Heart left ventricle (tissue), 13 donors: Measurements from ENCODE around the gene EVA1C.

Experiments
- POLR2A ChIP-seq, 2 donors: fragments of 450-650 bp; IDR thresholded peaks; one replicate each; pipeline ENCODE4 v1.6.1; 2017; ENCODE audit warnings: antibody characterized with exemption in 2 of 2, mild to moderate bottlenecking in 2 of 2, moderate library complexity in 2 of 2
- TF ChIP-seq, protein P1 (sequence below), 12 donors: fragments of 200-600 bp; sonication (generic) in 4 of 12; IDR thresholded peaks; one replicate each; pipeline versions ENCODE4 v1.5.0 to v1.8.0; 2018 to 2022; ENCODE audit warnings: antibody characterized with exemption in 12 of 12, mild to moderate bottlenecking in 5 of 12
- donor health status: ischemic (EF 13 %, LVEDD 7.1; RV severe dilation, severe dysfunction).
- donor health status: DM: no; HTN: yes; CAD: no.
- donor health status: DM: no; HTN: no; CAD: no.
- donor health status: ischemic (EF 25% LVEDD 6.9; RV normal size, moderate dysfunction).
- donor health status: ischemic (EF 25% LVEDD 5.7; RV mildly dilated, moderate dysfunction).
- donor health status: ischemic (EF 35%, LVEDD 5.7; RV mildly dilated, moderate dysfunction).
- donor health status: nonischemic (EF 11% LVEDD 7.7; RV severe dilation, severe dysfunction).
- donor health status: DM: yes; HTN: yes; CAD: no.
- donor health status: PGD.
- donor health status: ischemic (EF 29% LVEDD 5.4; RV normal size, mild dysfunction).
- donor health status: nonischemic (EF 23%, LVEDD 6.1; RV moderate dilation, normal function).

- TF ChIP-seq, protein P1, sequence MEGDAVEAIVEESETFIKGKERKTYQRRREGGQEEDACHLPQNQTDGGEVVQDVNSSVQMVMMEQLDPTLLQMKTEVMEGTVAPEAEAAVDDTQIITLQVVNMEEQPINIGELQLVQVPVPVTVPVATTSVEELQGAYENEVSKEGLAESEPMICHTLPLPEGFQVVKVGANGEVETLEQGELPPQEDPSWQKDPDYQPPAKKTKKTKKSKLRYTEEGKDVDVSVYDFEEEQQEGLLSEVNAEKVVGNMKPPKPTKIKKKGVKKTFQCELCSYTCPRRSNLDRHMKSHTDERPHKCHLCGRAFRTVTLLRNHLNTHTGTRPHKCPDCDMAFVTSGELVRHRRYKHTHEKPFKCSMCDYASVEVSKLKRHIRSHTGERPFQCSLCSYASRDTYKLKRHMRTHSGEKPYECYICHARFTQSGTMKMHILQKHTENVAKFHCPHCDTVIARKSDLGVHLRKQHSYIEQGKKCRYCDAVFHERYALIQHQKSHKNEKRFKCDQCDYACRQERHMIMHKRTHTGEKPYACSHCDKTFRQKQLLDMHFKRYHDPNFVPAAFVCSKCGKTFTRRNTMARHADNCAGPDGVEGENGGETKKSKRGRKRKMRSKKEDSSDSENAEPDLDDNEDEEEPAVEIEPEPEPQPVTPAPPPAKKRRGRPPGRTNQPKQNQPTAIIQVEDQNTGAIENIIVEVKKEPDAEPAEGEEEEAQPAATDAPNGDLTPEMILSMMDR (IDR thresholded peaks at IDR 0.05) = no peak
- no peak for TF ChIP-seq POLR2A (IDR thresholded peaks at IDR 0.05)
These were observed 40.6 kb upstream of the EVA1C start for GRCh38 chr21:32371913-32372314.
